HepG2 (cell line): ENCODE measurements around the gene MEX3A. TPM values are rescaled to one million over a fixed set of nuclear protein-coding genes. Genes with fewer than 3 reads are reported as not detected.
A peak's percentile ranks its signal among the peaks of the same experiment; 100 is the strongest.

Experiments used
- CHCHD3 ChIP-seq: sonication (generic); formaldehyde crosslinking; IDR thresholded peaks from 2 replicates; pipeline ENCODE4 v1.8.0; 2022; ENCODE audit warnings: mild to moderate bottlenecking, missing genetic modification reagents, moderate library complexity
- CTCF ChIP-seq: sonication (generic); formaldehyde crosslinking; IDR thresholded peaks from 2 replicates; pipeline ENCODE4 v1.5.0; 2020; ENCODE audit warnings: mild to moderate bottlenecking, missing genetic modification reagents, moderate library complexity
- DNMT1 ChIP-seq: sonication (generic); formaldehyde crosslinking; IDR thresholded peaks from 2 replicates; pipeline ENCODE4 v1.5.1; 2020; ENCODE audit warnings: mild to moderate bottlenecking, missing genetic modification reagents
- EEA1 ChIP-seq: sonication (generic); formaldehyde crosslinking; IDR thresholded peaks from 2 replicates; pipeline ENCODE4 v1.5.1; 2020; ENCODE audit warnings: mild to moderate bottlenecking, missing genetic modification reagents, borderline replicate concordance
- KDM2A ChIP-seq: sonication (generic); formaldehyde crosslinking; IDR thresholded peaks from 2 replicates; pipeline ENCODE4 v1.4.0; 2020; ENCODE audit warnings: low read depth, missing genetic modification reagents, borderline replicate concordance
- NFRKB ChIP-seq: fragments of 450-650 bp; IDR thresholded peaks from 2 replicates; pipeline ENCODE4 v1.6.1; 2017
- STAT5B ChIP-seq: sonication (generic); formaldehyde crosslinking; IDR thresholded peaks from 2 replicates; pipeline ENCODE4 v1.4.0; 2020; ENCODE audit warnings: missing genetic modification reagents
- ZNF274 ChIP-seq: sonication (generic); formaldehyde crosslinking; IDR thresholded peaks from 2 replicates; pipeline ENCODE4 v1.5.1; 2020; ENCODE audit warnings: mild to moderate bottlenecking, missing genetic modification reagents
- ZNF446 ChIP-seq: sonication (generic); formaldehyde crosslinking; IDR thresholded peaks from 2 replicates; pipeline ENCODE4 v1.5.0; 2020; ENCODE audit warnings: mild to moderate bottlenecking, missing genetic modification reagents
- ZNF510 ChIP-seq: sonication (generic); formaldehyde crosslinking; IDR thresholded peaks from 2 replicates; pipeline ENCODE4 v1.4.0; 2020; ENCODE audit warnings: low read depth, mild to moderate bottlenecking, missing genetic modification reagents
- ZNF570 ChIP-seq: sonication (generic); formaldehyde crosslinking; IDR thresholded peaks from 2 replicates; pipeline ENCODE4 v1.4.0; 2020; ENCODE audit warnings: mild to moderate bottlenecking, missing genetic modification reagents, borderline replicate concordance
- ZNF572 ChIP-seq: sonication (generic); formaldehyde crosslinking; IDR thresholded peaks from 2 replicates; pipeline ENCODE4 v1.5.1; 2020; ENCODE audit warnings: mild to moderate bottlenecking, missing genetic modification reagents
- ZNF660 ChIP-seq: sonication (generic); formaldehyde crosslinking; IDR thresholded peaks from 2 replicates; pipeline ENCODE4 v1.5.1; 2020; ENCODE audit warnings: mild to moderate bottlenecking, low read depth, missing genetic modification reagents, borderline replicate concordance
- ZNF740 ChIP-seq: sonication (generic); formaldehyde crosslinking; IDR thresholded peaks from 2 replicates; pipeline ENCODE4 v1.4.0; 2020; ENCODE audit warnings: missing genetic modification reagents
- polyA plus RNA-seq, 8 experiments: library from polyadenylated mRNA; depleted of rRNA in 3 of 8; stranded (reverse) in 7 of 8; unstranded in 1 of 8; fragments of >200 nt; fragmentation: Illumina TruSeq in 4 of 8; extraction: Trizol in 4 of 8; gene quantifications; 2 replicates each; pipeline versions ENCODE4 v1.2.1 to v1.2.3, GENCODE V29; 2011 to 2016; ENCODE audit warnings: low read depth in 4 of 8, missing spikeins in 1 of 8, mixed read lengths in 1 of 8; ENCODE audit not compliant: insufficient read depth in 1 of 8
- total RNA-seq, 5 experiments: library from RNA; depleted of rRNA; stranded (reverse); fragments of >200 nt; fragmentation: Illumina TruSeq; extraction: Trizol; gene quantifications; 2 replicates each; pipeline ENCODE4 v1.2.3, GENCODE V29; 2016; ENCODE audit warnings: low read depth in 1 of 5
- TF ChIP-seq, protein P1 (sequence below): sonication (generic); formaldehyde crosslinking; IDR thresholded peaks from 2 replicates; pipeline ENCODE4 v1.8.0; 2023; ENCODE audit warnings: mild to moderate bottlenecking, missing genetic modification reagents
- TF ChIP-seq, protein P2 (sequence below): sonication (generic); formaldehyde crosslinking; IDR thresholded peaks from 2 replicates; pipeline ENCODE4 v1.4.0; 2020; ENCODE audit warnings: missing genetic modification reagents
- TF ChIP-seq, protein P3 (sequence below): IDR thresholded peaks from 2 replicates; pipeline ENCODE4 v1.6.1; 2012; ENCODE audit warnings: low read length, improper control_type of control experiment

The MEX3A gene
- total and polyA plus RNA-seq, 2 of the 13 experiments (the other 11 are each of a cell fraction or from before 2014, with no cell fraction given) = 7.6 to 9.1 TPM

DNA sequence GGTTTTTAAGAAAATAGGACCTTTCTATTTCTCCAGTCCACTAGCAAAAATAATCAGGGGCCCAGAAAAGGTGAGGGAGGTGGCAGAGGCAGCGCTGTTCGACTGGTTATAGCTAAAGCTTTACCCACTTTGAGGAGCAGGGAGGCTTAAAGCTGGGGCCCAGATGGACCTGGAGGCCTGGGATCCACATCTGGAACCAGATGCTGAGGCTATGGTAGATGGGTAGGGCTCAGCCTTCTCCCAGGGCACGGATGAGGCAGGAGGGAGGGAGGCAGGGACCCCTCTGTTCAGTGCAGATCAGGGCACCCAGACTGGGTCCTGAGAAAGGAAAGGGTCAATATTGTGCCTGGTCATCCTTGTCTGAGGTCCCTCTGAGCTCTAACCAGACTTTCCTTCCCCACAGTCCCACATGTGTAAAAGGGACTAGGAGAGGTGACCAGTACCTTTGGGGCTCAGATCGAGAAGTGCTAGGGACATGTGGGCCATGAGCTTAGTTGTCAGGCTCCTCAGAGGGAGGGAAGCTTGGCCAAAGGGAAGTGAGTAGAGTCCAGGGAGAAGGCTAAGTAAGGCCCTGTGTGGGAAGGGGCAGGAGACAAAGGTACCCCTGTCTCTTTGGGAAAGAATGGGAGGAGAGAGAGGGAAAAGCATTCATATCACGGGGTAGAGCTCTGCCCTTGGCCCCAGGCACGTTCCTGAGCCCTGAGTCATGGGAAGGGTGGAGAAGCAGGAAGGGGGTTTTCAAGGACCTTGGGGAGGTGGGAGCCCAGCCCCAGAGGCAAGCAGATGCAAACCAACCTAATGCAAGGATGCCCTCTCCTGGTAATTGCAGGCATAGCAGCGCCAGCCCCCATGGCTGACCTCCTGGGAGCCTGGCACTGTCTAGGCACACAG, 47.7 kb upstream of the MEX3A start (continued):
- TF ChIP-seq ZNF660 (CRISPR knock-in tag) (no peak), DNMT1 (CRISPR knock-in tag) (no peak), ZNF510 (CRISPR knock-in tag) (peak; percentile 59; the same call in 1 of the 2 replicates), KDM2A (CRISPR knock-in tag) (peak; percentile 63; the same call in 1 of the 2 replicates), ZNF572 (CRISPR knock-in tag) (no peak), ZNF740 (CRISPR knock-in tag) (no peak), NFRKB (no peak), EEA1 (CRISPR knock-in tag) (no peak), ZNF570 (CRISPR knock-in tag) (no peak), ZNF274 (no peak), ZNF446 (CRISPR knock-in tag) (no peak; the same call in 1 of the 2 replicates), CTCF (peak; percentile 99), CHCHD3 (no peak), STAT5B (CRISPR knock-in tag) (no peak)
- TF ChIP-seq, protein P1, sequence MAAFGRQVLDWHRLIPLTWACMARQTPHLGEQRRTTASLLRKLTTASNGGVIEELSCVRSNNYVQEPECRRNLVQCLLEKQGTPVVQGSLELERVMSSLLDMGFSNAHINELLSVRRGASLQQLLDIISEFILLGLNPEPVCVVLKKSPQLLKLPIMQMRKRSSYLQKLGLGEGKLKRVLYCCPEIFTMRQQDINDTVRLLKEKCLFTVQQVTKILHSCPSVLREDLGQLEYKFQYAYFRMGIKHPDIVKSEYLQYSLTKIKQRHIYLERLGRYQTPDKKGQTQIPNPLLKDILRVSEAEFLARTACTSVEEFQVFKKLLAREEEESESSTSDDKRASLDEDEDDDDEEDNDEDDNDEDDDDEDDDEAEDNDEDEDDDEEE (CRISPR knock-in tag) = peak; percentile 84; the same call in 1 of the 2 replicates
- TF ChIP-seq, protein P2, sequence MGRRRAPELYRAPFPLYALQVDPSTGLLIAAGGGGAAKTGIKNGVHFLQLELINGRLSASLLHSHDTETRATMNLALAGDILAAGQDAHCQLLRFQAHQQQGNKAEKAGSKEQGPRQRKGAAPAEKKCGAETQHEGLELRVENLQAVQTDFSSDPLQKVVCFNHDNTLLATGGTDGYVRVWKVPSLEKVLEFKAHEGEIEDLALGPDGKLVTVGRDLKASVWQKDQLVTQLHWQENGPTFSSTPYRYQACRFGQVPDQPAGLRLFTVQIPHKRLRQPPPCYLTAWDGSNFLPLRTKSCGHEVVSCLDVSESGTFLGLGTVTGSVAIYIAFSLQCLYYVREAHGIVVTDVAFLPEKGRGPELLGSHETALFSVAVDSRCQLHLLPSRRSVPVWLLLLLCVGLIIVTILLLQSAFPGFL (CRISPR knock-in tag) = no peak
- TF ChIP-seq, protein P3, sequence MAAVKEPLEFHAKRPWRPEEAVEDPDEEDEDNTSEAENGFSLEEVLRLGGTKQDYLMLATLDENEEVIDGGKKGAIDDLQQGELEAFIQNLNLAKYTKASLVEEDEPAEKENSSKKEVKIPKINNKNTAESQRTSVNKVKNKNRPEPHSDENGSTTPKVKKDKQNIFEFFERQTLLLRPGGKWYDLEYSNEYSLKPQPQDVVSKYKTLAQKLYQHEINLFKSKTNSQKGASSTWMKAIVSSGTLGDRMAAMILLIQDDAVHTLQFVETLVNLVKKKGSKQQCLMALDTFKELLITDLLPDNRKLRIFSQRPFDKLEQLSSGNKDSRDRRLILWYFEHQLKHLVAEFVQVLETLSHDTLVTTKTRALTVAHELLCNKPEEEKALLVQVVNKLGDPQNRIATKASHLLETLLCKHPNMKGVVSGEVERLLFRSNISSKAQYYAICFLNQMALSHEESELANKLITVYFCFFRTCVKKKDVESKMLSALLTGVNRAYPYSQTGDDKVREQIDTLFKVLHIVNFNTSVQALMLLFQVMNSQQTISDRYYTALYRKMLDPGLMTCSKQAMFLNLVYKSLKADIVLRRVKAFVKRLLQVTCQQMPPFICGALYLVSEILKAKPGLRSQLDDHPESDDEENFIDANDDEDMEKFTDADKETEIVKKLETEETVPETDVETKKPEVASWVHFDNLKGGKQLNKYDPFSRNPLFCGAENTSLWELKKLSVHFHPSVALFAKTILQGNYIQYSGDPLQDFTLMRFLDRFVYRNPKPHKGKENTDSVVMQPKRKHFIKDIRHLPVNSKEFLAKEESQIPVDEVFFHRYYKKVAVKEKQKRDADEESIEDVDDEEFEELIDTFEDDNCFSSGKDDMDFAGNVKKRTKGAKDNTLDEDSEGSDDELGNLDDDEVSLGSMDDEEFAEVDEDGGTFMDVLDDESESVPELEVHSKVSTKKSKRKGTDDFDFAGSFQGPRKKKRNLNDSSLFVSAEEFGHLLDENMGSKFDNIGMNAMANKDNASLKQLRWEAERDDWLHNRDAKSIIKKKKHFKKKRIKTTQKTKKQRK = no peak
